Measurements from ENCODE around the gene EGFLAM.
"Not testable (repeated sequence)": the region's sequence is repeated elsewhere in the genome, so short reads cannot be mapped to it uniquely, and the experiment has no call there.

Gene EGFLAM

GRCh38 chr5:38331831-38332230 lies 73.5 kb downstream of the EGFLAM start:
- DNase-seq (ENCODE audit: low read depth) = no peak

DNA sequence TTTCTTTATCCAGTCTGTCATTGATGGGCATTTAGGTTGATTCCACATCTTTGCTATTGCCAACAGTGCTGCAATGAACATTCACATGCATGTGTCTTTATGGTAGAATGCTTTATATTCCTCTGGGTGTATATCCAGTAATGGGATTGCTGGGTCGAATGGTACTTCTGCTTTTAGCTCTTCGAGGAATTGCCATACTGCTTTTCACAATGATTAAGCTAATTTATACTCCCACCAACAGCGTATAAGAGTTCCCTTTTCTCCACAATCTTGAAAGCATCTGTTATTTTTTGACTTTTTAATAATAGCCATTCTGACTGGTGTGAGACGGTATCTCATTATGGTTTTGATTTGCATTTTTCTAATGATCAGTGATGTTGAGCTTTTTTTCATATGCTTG lies 74.8 kb downstream of the EGFLAM start:
- not testable (repeated sequence) for DNase-seq (ENCODE audit: low read depth)

DNA sequence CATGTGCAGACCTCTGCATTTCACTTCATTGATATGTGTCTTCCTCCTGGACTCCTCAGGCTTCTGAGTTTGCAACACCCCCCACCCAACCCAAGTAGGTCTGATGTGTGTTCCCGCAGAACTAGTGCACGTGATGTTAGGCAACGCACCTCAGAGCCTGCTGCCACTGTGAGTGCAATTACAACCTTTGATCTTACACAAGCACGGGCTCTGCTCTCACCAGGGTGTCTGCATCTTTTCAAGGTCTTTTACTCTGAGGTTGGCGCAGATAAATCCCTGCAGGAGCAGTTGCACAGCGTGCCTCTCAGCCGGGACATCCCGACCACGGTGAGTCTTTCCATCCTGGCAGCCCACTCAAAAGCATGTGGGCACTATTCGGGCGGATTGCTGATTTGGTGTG lies 80.1 kb downstream of the EGFLAM start:
- no peak for DNase-seq (ENCODE audit: low read depth)

GRCh38 chr5:38339446-38339845 lies 81.1 kb downstream of the EGFLAM start:
- no peak for DNase-seq (ENCODE audit: low read depth)

DNA sequence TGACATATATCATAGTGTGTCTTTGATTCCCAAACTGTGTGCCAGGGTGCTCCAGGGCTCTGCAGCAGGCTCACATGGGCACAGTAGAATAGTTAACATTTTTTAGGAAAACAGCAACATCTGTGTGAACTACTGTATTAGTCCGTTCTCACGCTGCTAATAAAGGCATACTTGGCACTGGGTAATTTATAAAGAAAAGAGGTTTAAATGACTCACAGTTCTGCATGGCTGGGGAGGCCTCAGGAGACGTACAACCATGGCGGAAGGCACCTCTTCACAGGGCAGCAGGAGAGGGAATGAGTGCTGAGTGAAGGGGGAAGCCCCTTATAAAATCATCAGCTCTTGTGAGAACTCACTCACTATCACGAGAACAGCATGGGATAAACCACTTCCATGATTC lies 82.7 kb downstream of the EGFLAM start:
- DNase-seq (ENCODE audit: low read depth) = no peak

DNA sequence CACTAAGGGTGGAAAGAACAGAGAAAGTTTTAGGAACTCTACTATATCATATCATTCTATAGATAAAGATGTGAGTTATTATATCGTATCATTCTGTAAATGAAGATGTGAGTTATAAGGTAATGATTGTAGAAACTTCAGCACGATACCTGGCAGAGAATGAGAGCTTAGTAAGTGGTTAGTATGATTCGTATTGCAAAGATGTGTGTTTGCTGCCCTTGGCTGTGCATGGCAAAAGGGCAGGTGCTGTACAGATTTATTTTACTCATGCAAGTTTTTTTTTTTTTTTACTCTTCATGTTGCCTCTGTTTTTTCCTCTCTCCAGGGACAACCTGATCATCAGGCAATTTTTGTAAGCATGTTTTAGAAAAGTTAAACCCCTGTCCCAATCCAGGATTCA lies 83.3 kb downstream of the EGFLAM start:
- no peak for DNase-seq (ENCODE audit: low read depth)

GRCh38 chr5:38342261-38342660 lies 83.9 kb downstream of the EGFLAM start:
- no peak for DNase-seq (ENCODE audit: low read depth)

GRCh38 chr5:38344891-38345290 lies 86.5 kb downstream of the EGFLAM start:
- no peak for DNase-seq (ENCODE audit: low read depth)

- DNase-seq (ENCODE audit: low read depth) = no peak
Observed at GRCh38 chr5:38346593-38346992, 88.2 kb downstream of the EGFLAM start.

- no peak for DNase-seq (ENCODE audit: low read depth)
Observed at GRCh38 chr5:38347040-38347763, 88.8 kb downstream of the EGFLAM start.

DNA sequence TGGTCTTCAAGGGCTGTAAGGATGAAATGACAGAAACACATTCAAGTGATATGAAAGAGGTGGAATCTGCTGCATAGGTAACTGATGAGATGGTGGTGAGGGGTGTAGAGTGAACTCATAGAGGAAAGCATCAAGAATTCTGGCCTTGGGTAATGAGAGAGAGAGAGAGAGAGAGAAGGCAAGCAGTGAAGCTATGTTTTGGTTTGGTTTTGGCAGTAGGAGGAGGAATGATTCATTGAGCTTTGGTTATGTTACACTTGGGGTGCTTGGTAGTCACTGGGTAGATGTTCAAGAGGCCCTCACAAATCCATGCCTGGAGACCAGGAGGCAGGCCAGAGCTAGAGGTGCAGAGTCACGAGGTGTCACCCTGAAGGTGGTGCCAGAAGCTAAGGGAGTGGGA lies 89.5 kb downstream of the EGFLAM start:
- DNase-seq (ENCODE audit: low read depth) = no peak

GRCh38 chr5:38360323-38361061 lies 102.1 kb downstream of the EGFLAM start:
- DNase-seq (ENCODE audit: low read depth) = no peak

DNA sequence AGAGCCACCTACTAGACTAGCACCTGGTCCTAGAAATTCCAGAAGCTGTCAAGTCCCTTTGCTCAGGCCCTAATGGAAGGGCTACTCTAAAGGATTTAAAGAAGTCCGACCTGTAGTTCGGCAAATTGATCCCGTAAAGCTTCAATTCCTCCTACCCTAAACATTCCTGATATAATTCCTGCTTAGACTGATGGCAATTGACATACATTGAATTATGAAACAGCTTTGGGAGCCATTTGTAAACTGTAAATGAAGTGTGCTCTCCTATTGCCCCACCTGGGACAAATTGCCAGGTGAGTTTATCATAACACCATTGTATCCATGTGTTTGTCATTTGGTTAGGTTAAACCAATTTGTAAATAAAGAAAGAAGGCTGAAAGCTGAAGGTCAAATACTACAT lies 104.4 kb downstream of the EGFLAM start:
- DNase-seq (ENCODE audit: low read depth) = no peak

DNA sequence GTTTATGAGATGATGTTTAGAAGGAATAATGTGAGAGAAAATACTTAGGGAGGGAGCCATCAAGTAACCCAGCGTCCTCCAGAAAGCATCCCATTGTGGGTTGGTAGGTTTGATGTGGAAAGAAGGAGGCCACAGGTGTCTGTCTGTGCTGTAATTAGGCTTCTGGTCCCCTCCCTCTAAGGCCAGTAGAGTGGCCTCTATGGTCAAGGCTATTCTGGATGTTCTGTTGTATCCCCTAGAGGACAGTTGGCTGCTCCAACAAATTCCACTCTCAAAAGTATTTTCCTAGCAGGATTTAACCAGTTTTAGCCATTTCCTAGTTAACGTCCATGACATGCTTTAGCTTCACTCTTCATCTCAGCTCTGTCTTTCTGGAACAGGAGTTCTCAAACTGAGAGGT lies 106.5 kb downstream of the EGFLAM start:
- DNase-seq (ENCODE audit: low read depth) = no peak

- no peak for DNase-seq (ENCODE audit: low read depth)
Observed at GRCh38 chr5:38367410-38367809, 109.1 kb downstream of the EGFLAM start.

GRCh38 chr5:38367966-38368365 lies 109.6 kb downstream of the EGFLAM start:
- DNase-seq (ENCODE audit: low read depth) = no peak

GRCh38 chr5:38369692-38370091 lies 111.3 kb downstream of the EGFLAM start:
- DNase-seq (ENCODE audit: low read depth) = no peak

DNA sequence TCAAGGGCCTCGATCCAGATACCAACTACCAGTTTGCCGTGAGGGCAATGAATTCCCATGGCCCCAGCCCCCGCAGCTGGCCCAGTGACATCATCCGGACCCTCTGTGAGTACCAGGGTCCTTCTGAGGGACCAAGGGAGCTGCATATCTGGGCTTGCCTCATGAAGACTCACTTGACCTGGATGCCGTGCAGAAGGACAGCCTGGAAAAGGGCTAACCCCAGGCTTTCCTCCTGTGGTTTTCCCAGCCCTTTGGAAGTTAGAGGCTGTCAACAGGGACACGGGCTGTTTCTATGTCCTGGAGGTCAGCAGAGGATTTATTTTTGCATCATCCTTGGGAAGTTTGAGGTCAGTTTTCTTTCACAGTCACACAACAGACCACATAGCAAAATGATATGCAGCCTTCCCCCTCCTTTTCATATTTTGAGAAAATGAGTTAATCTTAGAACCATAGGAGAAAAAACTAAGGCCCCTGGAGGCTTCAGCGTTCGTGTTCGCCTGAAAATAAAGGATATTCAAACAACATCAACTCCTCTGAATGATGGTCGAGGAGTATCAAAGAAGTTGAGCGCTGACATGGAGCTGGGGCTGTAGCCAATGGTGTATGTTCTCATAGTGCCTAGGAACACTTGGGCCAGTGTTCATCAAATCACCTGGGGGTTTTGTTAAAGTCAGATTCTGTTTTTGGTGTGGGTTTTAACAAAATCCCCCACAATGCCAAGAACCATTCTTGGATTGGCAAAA lies 112.2 kb downstream of the EGFLAM start:
- no peak for DNase-seq (ENCODE audit: low read depth)

- DNase-seq (ENCODE audit: low read depth) = no peak
Observed at GRCh38 chr5:38371596-38371995, 113.2 kb downstream of the EGFLAM start.

DNA sequence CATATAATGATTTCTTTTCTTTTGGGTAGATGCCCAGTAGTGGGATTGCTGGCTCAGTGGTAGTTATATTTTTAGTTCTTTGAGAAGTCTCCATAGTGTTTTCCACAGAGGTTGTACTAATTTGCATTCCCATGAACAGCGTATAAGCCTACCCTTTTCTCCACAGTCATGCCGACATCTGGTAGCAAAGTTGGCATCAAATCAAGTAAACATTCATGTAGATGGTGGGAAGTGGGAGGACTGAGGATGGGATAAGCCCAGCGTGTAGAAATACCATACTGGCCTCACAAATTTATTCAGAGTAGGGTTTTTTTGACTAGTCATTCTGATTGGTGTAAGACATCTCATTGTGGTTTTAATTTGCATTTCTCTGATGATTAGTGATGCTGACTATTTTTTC lies 115.4 kb downstream of the EGFLAM start:
- DNase-seq (ENCODE audit: low read depth) = no peak

DNA sequence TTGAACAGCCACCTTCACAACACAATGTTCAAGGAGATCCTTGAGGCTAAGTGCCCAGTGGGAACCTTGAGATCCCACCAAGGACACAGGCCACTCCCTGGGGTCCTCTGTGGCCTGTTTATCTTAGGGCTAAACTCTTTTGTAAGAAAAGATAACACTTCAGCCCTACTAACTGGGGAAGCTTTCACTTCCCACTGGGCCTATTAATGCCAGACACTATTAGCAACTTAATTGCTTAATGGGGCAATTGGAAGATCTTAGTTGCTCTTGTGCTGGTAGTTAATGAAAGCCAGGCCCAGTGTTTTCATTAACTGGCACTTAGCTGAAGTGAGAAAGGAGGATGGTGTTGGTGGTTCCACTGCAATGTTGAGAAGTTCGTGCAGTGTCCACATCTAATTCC lies 117.1 kb downstream of the EGFLAM start:
- DNase-seq (ENCODE audit: low read depth) = no peak

- no peak for DNase-seq (ENCODE audit: low read depth)
Observed at GRCh38 chr5:38376404-38376803, 118.0 kb downstream of the EGFLAM start.

DNA sequence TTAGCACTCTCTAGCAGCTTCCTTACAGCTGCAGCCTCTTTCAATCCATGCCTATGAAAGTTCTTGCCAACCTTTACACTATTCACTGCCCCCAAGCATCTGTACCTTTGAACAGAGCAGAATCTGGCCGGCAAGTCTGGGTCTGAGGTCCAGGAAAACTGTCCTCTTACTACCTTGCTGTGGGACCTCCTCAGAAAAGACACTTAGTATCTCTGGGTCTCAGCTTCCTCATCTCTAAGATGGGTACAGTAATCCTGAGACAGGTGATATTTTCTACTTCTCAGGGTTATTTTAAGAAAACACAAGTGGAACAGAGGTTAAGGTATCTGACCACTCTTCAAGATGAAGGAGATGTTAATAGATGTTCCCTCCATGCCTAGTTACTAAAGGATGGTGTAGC lies 120.2 kb downstream of the EGFLAM start:
- DNase-seq (ENCODE audit: low read depth) = no peak

Measured in T-helper 22 cell (primary cell).